Adrenal gland (tissue), 12 donors: ENCODE measurements around the gene TSPAN18. TPM values are rescaled to one million over a fixed set of nuclear protein-coding genes. Genes with fewer than 3 reads are reported as not detected.

ENCODE experiments used
- DNase-seq, 7 donors: peaks; one replicate each; pipeline ENCODE4 v3.0.0-alpha.2; 2019 to 2020
- H3K27ac ChIP-seq, 5 donors: fragments of 200-600 bp; sonication (generic) in 4 of 5; 1 replicate in 3 of 5; 2 replicates in 2 of 5; pipeline versions ENCODE4 v1.5.1 to v1.8.0; 2016 to 2020; ENCODE audit warnings: mild to moderate bottlenecking in 1 of 5
- H3K27me3 ChIP-seq: fragments of 200-600 bp; 2 replicates; pipeline ENCODE4 v1.8.0; 2021
- H3K36me3 ChIP-seq, 2 donors: fragments of 200-600 bp; replicated peaks in 1 of 2; 1 replicate in 1 of 2; 2 replicates in 1 of 2; pipeline versions ENCODE4 v1.5.1 to v1.8.0; 2018 to 2022
- H3K4me1 ChIP-seq, 2 donors: fragments of 200-600 bp; replicated peaks in 1 of 2; 1 replicate in 1 of 2; 2 replicates in 1 of 2; pipeline versions ENCODE4 v1.5.1 to v1.8.0; 2018 to 2021
- H3K4me3 ChIP-seq, 4 donors: fragments of 200-600 bp; sonication (generic) in 3 of 4; one replicate each; pipeline ENCODE4 v1.5.1; 2016 to 2018
- H3K9me3 ChIP-seq, 3 donors: fragments of 200-600 bp; sonication (generic) in 1 of 3; replicated peaks in 1 of 3; 1 replicate in 2 of 3; 2 replicates in 1 of 3; pipeline versions ENCODE4 v1.5.1 to v1.8.0; 2016 to 2021
- CTCF ChIP-seq, 6 experiments: fragments of 450-650 bp in 4 of 6; fragments of 200-600 bp in 2 of 6; sonication (generic) in 1 of 6; IDR thresholded peaks; 1 replicate in 5 of 6; 2 replicates in 1 of 6; pipeline versions ENCODE4 v1.5.1 to v1.8.0; 2016 to 2021; ENCODE audit warnings: antibody characterized with exemption in 6 of 6, mild to moderate bottlenecking in 2 of 6, moderate library complexity in 1 of 6
- POLR2A ChIP-seq, 2 donors: fragments of 450-650 bp; IDR thresholded peaks; one replicate each; pipeline ENCODE4 v1.6.1; 2017; ENCODE audit warnings: antibody characterized with exemption in 2 of 2, mild to moderate bottlenecking in 2 of 2, moderate library complexity in 1 of 2
- WGBS, 4 donors: extraction: QIAGEN DNeasy Blood & Tissue Kit in 2 of 4; methylation state at CpG; one replicate each; pipeline versions ENCODE4 v1.1.5 to v1.1.7; 2013 to 2017; 5-methylcytosine and 5-hydroxymethylcytosine counted together
- intact Hi-C, 2 donors: fragments of 100-400 bp; cut with DNase I; formaldehyde crosslinking; loops; one replicate each; pipeline versions ENCODE4 v1.14.1 to v1.15.0; 2022 to 2023
- polyA plus RNA-seq, 3 donors: library from polyadenylated mRNA; stranded (reverse); fragments of 200-250 nt in 2 of 3; fragments of 350-450 nt in 1 of 3; fragmentation: Illumina TruSeq in 1 of 3; extraction: RNeasy Lipid Tissue Mini Kit (QIAGEN cat#74804) in 1 of 3; gene quantifications; one replicate each; pipeline ENCODE4 v1.2.3, GENCODE V29; 2013 to 2014
- total RNA-seq, 9 donors: library from RNA; depleted of rRNA in 4 of 9; stranded (reverse); fragments of >200 nt in 4 of 9; fragments of 120-200 nt in 1 of 9; fragmentation: NEBNext Ultra II Directional in 1 of 9; extraction: Animal tissue kit (Norgen Biotek cat#: 25700) in 1 of 9; gene quantifications; one replicate each; pipeline versions ENCODE4 v1.1.0 to v1.2.4, GENCODE V29; 2013 to 2023
- donor health status: healthy with polysubstance abuse.
- donor health status: Bipolar disorder and iron deficiency.
- donor health status: DM: yes; HTN: yes; CAD: no.
- donor health status: DM: no; HTN: no; CAD: no.
- donor health status: DM: no; HTN: no; CAD: no.
- donor health status: DM: yes; HTN: yes; CAD: no.

Gene TSPAN18
- total and polyA plus RNA-seq, 12 donors, result 24.5 to 168 (median 58.4) TPM

DNA sequence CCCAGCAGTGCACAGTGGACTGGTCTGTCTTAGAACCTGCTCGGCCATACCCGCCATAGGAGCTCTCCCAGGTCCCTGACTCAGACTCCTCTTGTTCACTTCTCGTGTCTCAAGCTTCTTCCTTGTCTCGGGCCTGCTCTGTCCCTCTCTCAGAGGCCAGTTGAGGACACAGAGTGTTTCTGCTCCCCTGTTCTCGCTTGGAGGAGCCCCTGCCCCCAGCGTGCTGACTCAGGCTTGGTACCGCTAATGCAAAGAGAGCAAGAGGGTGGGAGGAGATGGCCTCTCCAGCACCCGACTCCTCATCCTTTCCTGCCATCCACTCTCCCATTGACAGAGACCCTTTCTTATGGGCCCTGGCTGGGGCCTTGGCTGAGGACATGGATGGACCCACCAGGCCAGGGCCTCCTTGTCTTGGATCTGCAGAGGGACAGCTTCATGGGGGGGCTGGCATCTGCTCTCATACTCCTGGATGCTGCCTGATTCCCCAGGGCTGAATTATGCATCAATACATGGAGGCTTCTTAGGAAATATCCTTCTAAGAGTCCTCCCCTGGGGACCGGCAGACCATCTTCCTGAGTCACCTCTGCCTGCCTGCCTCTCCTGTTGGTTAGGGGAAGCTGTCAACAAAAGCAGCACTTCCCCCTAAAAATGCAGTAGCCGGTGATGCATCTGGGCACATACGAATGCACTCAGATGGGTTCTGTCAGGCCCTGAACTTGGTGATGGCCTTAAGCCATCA, 15.9 kb downstream of the TSPAN18 start:
- Histone ChIP-seq H3K27me3 (no peaks in the 10 kb centered on the region), H3K4me1 (peaks cover 0 to 35% of the 10 kb centered on the region in 2 donors), H3K36me3 (no peaks in the 10 kb centered on the region), H3K4me3 (no peak overlapping the region), H3K27ac (peak overlapping the region in 1 of 5 donors; percentile 59), H3K9me3 (no peaks in the 10 kb centered on the region)
- TF ChIP-seq CTCF (IDR thresholded peaks at IDR 0.05), result no peak
- no peak for TF ChIP-seq POLR2A (IDR thresholded peaks at IDR 0.05)
- no peak for DNase-seq
- 83 to 87% (median 85%) methylated on average over 10 to 11 of the region's 11 CpGs for WGBS, 4 donors
- intact Hi-C loops, result no loop called here

GRCh38 chr11:44743326-44743725, 16.6 kb downstream of the TSPAN18 start:
- 61 to 82% (median 64%) methylated on average over 11 to 12 of the region's 12 CpGs for WGBS, 4 donors
- Histone ChIP-seq H3K4me1 (peaks cover 0 to 35% of the 10 kb centered on the region in 2 donors), H3K4me3 (no peak overlapping the region), H3K27me3 (no peaks in the 10 kb centered on the region), H3K27ac (peak overlapping the region in 1 of 5 donors; percentile 59), H3K36me3 (no peaks in the 10 kb centered on the region), H3K9me3 (no peaks in the 10 kb centered on the region)
- intact Hi-C loops, result no loop called here
- DNase-seq, result peak in 2 of 7 donors; percentile 12 to 41
- TF ChIP-seq CTCF (IDR thresholded peaks at IDR 0.05) (no peak), POLR2A (IDR thresholded peaks at IDR 0.05) (no peak)

DNA sequence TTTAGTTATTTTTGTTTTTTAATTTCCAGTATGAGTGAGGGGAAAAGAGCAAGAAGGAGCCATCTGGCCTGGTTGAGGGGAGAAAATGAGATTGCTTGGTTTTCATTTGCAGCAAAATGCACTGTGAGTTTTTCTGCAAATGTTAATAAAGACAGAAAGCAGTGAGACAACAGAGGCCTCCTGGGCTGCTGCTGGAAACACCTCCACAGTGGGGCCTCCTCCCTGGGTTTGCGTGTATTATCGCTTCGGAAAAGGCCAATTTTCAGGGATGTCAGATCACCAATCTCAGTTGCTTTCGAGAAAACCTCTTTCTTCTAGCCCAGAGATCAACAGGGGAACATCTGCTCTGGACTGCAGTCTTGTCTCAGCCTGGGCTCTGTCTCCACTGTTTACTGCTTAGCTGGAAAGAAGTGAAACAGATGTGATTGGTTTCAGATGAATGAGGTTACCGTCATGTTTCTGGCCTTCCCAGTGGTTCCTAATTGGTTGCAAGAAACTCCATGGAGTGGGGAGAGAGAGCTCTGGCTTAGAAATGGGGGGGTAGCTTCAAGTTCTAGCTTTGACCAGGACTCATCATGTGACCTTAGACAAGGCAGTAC, 17.3 kb downstream of the TSPAN18 start:
- Histone ChIP-seq H3K36me3 (no peaks in the 10 kb centered on the region), H3K27me3 (no peaks in the 10 kb centered on the region), H3K4me3 (no peak overlapping the region), H3K9me3 (no peaks in the 10 kb centered on the region), H3K27ac (peak overlapping the region in 1 of 5 donors; percentile 59), H3K4me1 (peaks cover 0 to 35% of the 10 kb centered on the region in 2 donors)
- intact Hi-C loops, result no loop called here
- TF ChIP-seq POLR2A (IDR thresholded peaks at IDR 0.05) (no peak), CTCF (IDR thresholded peaks at IDR 0.05) (no peak)
- peak in 1 of 7 donors; percentile 8 for DNase-seq
- 76 to 81% (median 80%) methylated on average over 5 of the region's 5 CpGs for whole genome bisulfite sequencing, 4 donors

DNA sequence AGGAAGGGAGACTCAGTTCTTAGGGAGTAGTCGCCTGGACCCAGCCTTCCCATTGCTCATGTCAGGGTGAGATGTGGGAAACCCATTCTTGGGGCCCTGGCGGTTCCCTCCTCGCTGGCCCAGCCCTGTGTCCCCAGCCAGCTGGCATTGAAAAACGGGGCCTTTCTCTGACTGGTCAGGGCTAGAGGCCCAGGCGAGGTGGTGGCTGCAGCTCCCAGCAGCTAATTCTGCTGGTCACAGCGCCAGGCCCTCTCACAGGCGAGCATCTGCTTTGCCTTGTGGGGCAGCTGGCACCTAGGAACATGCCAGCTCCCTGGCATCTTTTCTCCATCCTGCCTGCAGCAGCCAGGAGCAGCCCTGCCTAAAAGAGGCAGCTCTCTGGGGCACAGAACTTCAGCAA, 20.1 kb downstream of the TSPAN18 start:
- H3K27ac ChIP-seq, result peak overlapping the region in 2 of 5 donors; percentile 13 to 68
- 55 to 60% (median 56%) methylated on average over 3 to 7 of the region's 7 CpGs for WGBS, 4 donors
- intact Hi-C loops, result no loop called here
- DNase-seq, result peak in 6 of 7 donors; percentile 56 to 80 (median 60)
- H3K36me3 ChIP-seq, result no peaks in the 10 kb centered on the region
- TF ChIP-seq POLR2A (IDR thresholded peaks at IDR 0.05), result no peak
- TF ChIP-seq CTCF (IDR thresholded peaks at IDR 0.05), result no peak
- no peaks in the 10 kb centered on the region for H3K9me3 ChIP-seq
- no peak overlapping the region for H3K4me3 ChIP-seq
- H3K27me3 ChIP-seq, result no peaks in the 10 kb centered on the region
- peaks cover 8 to 51% of the 10 kb centered on the region in 2 donors for H3K4me1 ChIP-seq
